Measurements from ENCODE around the gene IGSF3.

DNA sequence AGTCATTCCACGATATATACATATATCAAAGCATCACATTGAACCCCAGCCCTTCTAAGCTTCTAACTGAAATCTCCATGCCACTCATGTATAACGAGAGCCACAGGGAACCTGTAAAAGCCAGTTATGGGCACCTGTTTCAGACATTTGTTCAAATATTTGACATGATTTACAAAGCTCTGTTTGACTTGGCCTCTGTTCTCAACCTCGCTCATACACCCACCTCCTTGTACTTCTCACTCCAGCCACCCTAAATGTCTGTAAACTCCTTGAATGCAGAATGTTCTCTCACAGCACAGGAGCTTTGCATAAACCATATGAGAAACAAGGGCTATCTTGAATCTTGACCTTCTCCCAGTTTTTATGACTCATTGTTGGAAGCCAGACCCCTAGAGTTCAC is 49.8 kb upstream of the IGSF3 start:
- TF ChIP-seq CTCF (IDR thresholded peaks at IDR 0.05; ENCODE audit: insufficient read depth, low read length) (no peak), GABPA (IDR thresholded peaks at IDR 0.05; ENCODE audit: low read depth) (no peak)
